HAP-1 (cell line): Measurements from ENCODE around the gene KXD1.
A peak's percentile ranks its signal among the peaks of the same experiment; 100 is the strongest.

Source experiments
- DNase-seq, 2 experiments: peaks; one replicate each; pipeline ENCODE4 v3.0.0-alpha.2; 2016 to 2020; ENCODE audit warnings: low spot score in 2 of 2
- H3K27me3 ChIP-seq: fragments of 250-450 bp; sonication (Bioruptor Pico); 2 replicates; pipeline ENCODE4 v1.5.1; 2020; ENCODE audit warnings: low read depth, mild to moderate bottlenecking, moderate library complexity
- H3K36me3 ChIP-seq: fragments of 250-450 bp; sonication (Bioruptor Pico); replicated peaks from 2 replicates; pipeline ENCODE4 v1.5.1; 2020; ENCODE audit warnings: mild to moderate bottlenecking
- H3K4me1 ChIP-seq: fragments of 250-450 bp; sonication (Bioruptor Pico); 2 replicates; pipeline ENCODE4 v1.5.1; 2020; ENCODE audit warnings: mild to moderate bottlenecking
- H3K4me3 ChIP-seq: fragments of 250-450 bp; sonication (Bioruptor Pico); 2 replicates; pipeline ENCODE4 v1.5.1; 2020; ENCODE audit warnings: mild to moderate bottlenecking, moderate library complexity
- H3K9me3 ChIP-seq: fragments of 250-450 bp; sonication (Bioruptor Pico); 2 replicates; pipeline ENCODE4 v1.5.1; 2020; ENCODE audit warnings: mild to moderate bottlenecking, moderate library complexity
- in situ Hi-C: fragments of 300-500 bp; cut with MboI; formaldehyde crosslinking; loops from 3 replicates; pipeline ENCODE4 v1.14.3; 2020; ENCODE audit warnings: low sequenced_read_pairs, inconsistent platforms, mixed read lengths

KXD1 gene

GRCh38 chr19:18605196-18605545 is 47.5 kb downstream of the KXD1 start:
- peaks cover 51% of the 10 kb centered on the region for H3K27me3 ChIP-seq
- H3K4me3 ChIP-seq: peak overlapping the region; percentile 27

GRCh38 chr19:18605546-18606280 is 48.0 kb downstream of the KXD1 start:
- in situ Hi-C loops: no loop called here
- H3K4me1 ChIP-seq: no peaks in the 10 kb centered on the region
- no peaks in the 10 kb centered on the region for H3K36me3 ChIP-seq
- H3K27me3 ChIP-seq: peaks cover 57% of the 10 kb centered on the region
- peak overlapping the region; percentile 27 for H3K4me3 ChIP-seq
- DNase-seq: peak in 1 of 2 experiments; percentile 28
- H3K9me3 ChIP-seq: no peaks in the 10 kb centered on the region

More at GRCh38 chr19:18605196-18605545, 47.5 kb downstream of the KXD1 start:
- no peak for DNase-seq
- H3K9me3 ChIP-seq: no peaks in the 10 kb centered on the region
- in situ Hi-C loops: no loop called here
- H3K36me3 ChIP-seq: no peaks in the 10 kb centered on the region
- H3K4me1 ChIP-seq: no peaks in the 10 kb centered on the region

- Histone ChIP-seq H3K4me3 (peak within 1 kb of the TSS; percentile 27), H3K9me3 (no peaks in the 10 kb centered on the region), H3K27me3 (peaks cover 61% of the 10 kb centered on the region), H3K36me3 (no peaks in the 10 kb centered on the region), H3K4me1 (peaks cover under 1% of the 10 kb centered on the region; the same call in 1 of the 2 replicates)
- in situ Hi-C loops: no loop called here
- DNase-seq: no peak
Observed at GRCh38 chr19:18606281-18607225, 48.9 kb downstream of the KXD1 start, which contains the start of gene CRLF1. TSS of gene CRLF1 (minus strand) at chr19:18606799. CDS start at chr19:18606656, 143 bp downstream.

- no peaks in the 10 kb centered on the region for H3K36me3 ChIP-seq
- H3K27me3 ChIP-seq: peaks cover 70% of the 10 kb centered on the region
- no peaks in the 10 kb centered on the region for H3K9me3 ChIP-seq
- DNase-seq: peak in 1 of 2 experiments; percentile 41
- H3K4me1 ChIP-seq: peaks cover 8% of the 10 kb centered on the region
- in situ Hi-C loops: no loop called here
- peak overlapping the region; percentile 17 for H3K4me3 ChIP-seq
Observed at GRCh38 chr19:18607226-18608101, 49.8 kb downstream of the KXD1 start.

GRCh38 chr19:18608102-18608804 is 50.6 kb downstream of the KXD1 start:
- H3K9me3 ChIP-seq: no peaks in the 10 kb centered on the region
- no peaks in the 10 kb centered on the region for H3K36me3 ChIP-seq
- DNase-seq: no peak
- peaks cover 71% of the 10 kb centered on the region for H3K27me3 ChIP-seq
- no peak overlapping the region for H3K4me3 ChIP-seq
- H3K4me1 ChIP-seq: peaks cover 8% of the 10 kb centered on the region
- in situ Hi-C loops: no loop called here

GRCh38 chr19:18608805-18609716 is 51.4 kb downstream of the KXD1 start:
- in situ Hi-C loops: no loop called here
- H3K36me3 ChIP-seq: no peaks in the 10 kb centered on the region

GRCh38 chr19:18609717-18610051 is 52.0 kb downstream of the KXD1 start:
- in situ Hi-C loops: no loop called here
- peaks cover 65% of the 10 kb centered on the region for H3K27me3 ChIP-seq
- DNase-seq: no peak
- no peaks in the 10 kb centered on the region for H3K9me3 ChIP-seq
- peaks cover 8% of the 10 kb centered on the region for H3K4me1 ChIP-seq
- no peak overlapping the region for H3K4me3 ChIP-seq
- no peaks in the 10 kb centered on the region for H3K36me3 ChIP-seq

More at GRCh38 chr19:18608805-18609716, 51.4 kb downstream of the KXD1 start:
- H3K4me3 ChIP-seq: no peak overlapping the region
- no peak for DNase-seq
- H3K9me3 ChIP-seq: no peaks in the 10 kb centered on the region
- peaks cover 71% of the 10 kb centered on the region for H3K27me3 ChIP-seq
- H3K4me1 ChIP-seq: peaks cover 8% of the 10 kb centered on the region

GRCh38 chr19:18610245-18610555 is 52.5 kb downstream of the KXD1 start:
- no peak for DNase-seq
- Histone ChIP-seq H3K36me3 (no peaks in the 10 kb centered on the region), H3K4me1 (peaks cover 8% of the 10 kb centered on the region), H3K27me3 (peaks cover 60% of the 10 kb centered on the region), H3K9me3 (no peaks in the 10 kb centered on the region), H3K4me3 (no peak overlapping the region)
- in situ Hi-C loops: no loop called here

- in situ Hi-C loops: no loop called here
- Histone ChIP-seq H3K27me3 (peaks cover 55% of the 10 kb centered on the region), H3K36me3 (no peaks in the 10 kb centered on the region), H3K4me3 (no peak overlapping the region), H3K4me1 (peaks cover 8% of the 10 kb centered on the region), H3K9me3 (no peaks in the 10 kb centered on the region)
- DNase-seq: no peak
Observed at GRCh38 chr19:18610556-18611326, 53.1 kb downstream of the KXD1 start.

GRCh38 chr19:18611327-18612050 is 53.8 kb downstream of the KXD1 start:
- no peaks in the 10 kb centered on the region for H3K9me3 ChIP-seq
- DNase-seq: peak in 1 of 2 experiments; percentile 56
- H3K4me3 ChIP-seq: peak overlapping the region; percentile 36
- H3K36me3 ChIP-seq: no peaks in the 10 kb centered on the region
- peaks cover 8% of the 10 kb centered on the region for H3K4me1 ChIP-seq
- in situ Hi-C loops: no loop called here
- H3K27me3 ChIP-seq: peaks cover 50% of the 10 kb centered on the region

- Histone ChIP-seq H3K9me3 (no peaks in the 10 kb centered on the region), H3K27me3 (peaks cover 50% of the 10 kb centered on the region), H3K36me3 (no peaks in the 10 kb centered on the region), H3K4me3 (peak overlapping the region; percentile 36), H3K4me1 (peaks cover 8% of the 10 kb centered on the region)
- DNase-seq: peak in 1 of 2 experiments; percentile 48
- in situ Hi-C loops: no loop called here
Observed at GRCh38 chr19:18612051-18612771, 54.5 kb downstream of the KXD1 start.
